GM18508 (cell line): ENCODE measurements around the gene WBP1L.
"Not testable (repeated sequence)": the region's sequence is repeated elsewhere in the genome, so short reads cannot be mapped to it uniquely, and the experiment has no call there.

Source experiments
- ATAC-seq: cut with Tn5 transposase; IDR thresholded peaks from one replicate; pipeline ENCODE4 v1.9.1; 2021; ENCODE audit warnings: moderate number of reproducible peaks; ENCODE audit not compliant: insufficient read depth, unreplicated experiment

The WBP1L gene

GRCh38 chr10:102801978-102802377, 58.2 kb downstream of the WBP1L start:
- no peak for ATAC-seq

DNA sequence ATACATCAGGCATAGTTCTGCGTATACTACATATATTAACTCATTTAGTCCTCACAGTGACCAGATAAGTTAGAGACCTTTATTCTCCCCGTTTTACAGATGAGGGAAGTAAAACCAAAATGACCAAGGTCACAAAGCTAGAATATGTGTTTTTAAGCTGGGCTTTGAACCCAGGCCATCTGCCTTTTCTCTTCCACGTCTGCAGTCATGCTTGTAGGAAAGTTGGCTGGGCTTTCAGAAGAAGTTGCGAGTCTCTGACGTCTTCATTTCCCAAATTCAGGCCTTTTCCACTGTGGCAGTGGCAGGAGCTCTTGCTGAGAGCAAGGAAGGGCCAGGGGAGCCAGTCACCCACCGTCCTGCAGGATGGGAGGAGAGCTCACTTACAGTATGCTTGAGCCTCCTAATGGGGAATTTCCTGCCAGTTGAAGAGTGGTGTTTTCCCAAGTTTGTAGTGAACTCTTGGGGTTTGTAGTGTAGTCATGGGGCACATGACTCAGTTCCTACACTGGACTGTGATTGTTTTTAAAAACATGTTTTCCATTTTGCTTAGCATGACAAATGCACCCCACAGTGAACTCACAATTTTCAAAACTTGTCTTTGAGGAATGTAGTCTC, 59.3 kb downstream of the WBP1L start:
- ATAC-seq = no peak

- ATAC-seq = no peak
Measured at GRCh38 chr10:102804382-102805055, 60.8 kb downstream of the WBP1L start.

DNA sequence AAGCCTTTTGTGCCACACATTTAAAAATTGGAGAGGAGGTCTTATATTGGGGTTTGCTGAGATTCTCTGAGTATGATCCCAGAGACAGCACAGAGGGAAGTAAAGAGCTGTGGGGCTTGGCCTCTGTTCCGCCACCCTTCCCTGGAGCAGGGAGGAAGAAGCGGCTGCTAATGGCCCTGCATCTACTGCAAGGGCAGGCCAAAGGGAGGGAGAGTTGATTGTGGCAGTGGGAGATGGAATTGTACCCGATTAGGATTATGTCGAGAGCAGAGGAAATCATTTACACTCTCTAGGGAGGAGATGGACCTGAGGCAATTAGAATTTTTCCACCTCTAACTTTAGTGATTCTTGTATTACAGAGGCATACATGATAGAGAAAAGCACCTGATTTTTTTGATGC, 64.6 kb downstream of the WBP1L start:
- no peak for ATAC-seq

DNA sequence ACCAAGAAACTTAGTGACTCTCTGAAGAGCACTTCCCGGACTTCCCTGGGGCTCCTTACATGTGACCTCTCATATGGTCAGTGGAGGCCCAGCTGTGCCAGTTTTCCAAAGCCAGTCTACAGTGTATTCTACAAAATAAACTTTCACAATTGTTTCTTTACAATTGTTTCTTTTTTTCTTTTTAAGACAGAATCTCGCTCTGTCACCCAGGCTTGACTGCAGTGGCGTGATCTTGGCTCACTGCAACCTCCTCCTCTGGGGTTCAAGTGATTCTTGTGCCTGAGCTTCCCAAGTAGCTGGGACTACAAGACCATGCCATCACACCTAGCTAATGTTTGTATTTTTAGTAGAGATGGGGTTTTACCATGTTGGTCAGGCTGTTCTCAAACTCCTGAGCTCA, 67.6 kb downstream of the WBP1L start:
- no peak for ATAC-seq

DNA sequence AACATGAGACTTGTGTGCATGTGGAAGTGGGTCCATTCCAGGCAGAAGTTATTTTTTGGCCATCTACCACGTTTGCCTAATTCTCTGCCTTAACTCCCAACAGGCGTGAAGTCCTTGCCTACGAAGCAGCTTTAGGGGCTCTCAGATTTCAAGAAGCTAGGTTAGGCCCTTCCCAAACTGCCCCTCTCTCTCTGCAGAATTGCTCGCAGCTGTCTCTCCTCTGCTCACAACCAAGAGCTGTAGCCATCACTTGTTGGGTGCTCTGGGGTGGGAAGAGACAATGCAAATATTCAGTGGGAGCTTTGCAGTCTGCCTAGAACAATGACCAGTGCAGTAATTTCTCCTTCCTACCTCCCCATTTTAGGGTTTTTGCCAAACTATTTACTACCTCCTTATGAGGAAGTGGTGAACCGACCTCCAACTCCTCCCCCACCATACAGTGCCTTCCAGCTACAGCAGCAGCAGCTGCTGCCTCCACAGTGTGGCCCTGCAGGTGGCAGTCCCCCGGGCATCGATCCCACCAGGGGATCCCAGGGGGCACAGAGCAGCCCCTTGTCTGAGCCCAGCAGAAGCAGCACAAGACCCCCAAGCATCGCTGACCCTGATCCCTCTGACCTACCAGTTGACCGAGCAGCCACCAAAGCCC, 68.6 kb downstream of the WBP1L start:
- no peak for ATAC-seq

GRCh38 chr10:102813017-102813541, 69.3 kb downstream of the WBP1L start:
- ATAC-seq = no peak

DNA sequence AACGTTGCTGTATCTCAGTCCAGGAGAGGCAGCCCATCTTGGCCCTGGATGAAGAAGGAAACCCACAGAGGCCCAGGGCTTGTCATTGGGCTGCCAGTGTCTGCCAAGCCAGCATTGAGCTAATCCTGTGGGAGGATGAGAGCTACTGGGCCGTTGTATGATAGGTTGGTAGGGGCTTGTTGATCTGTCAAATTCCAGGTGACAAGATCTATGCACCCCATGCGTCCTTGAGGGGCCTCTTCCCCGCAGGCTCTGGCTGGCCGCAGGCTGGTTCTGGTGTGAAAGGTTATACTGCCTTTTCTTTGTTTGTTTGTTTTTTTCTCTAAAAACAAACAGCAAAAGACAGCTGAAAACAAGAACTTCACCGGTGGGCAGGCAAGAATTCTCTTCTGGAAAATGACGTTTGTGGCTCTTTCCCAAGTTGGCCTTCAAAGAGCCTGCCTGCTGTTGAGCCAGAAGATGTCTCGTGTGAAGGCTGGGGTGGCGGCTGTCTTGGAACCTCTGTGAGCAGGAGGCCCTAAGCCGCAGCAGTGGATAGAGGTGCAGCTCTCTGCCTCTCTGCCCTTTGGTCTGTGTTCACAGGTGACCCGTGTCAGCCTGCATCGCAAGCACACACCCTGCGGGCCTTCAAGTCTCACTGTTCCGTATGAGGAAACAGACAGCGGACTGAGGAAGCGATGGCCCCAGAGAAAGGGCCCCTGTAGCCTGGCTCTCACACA, 70.1 kb downstream of the WBP1L start:
- no peak for ATAC-seq

- ATAC-seq = no peak
Measured at GRCh38 chr10:102814453-102814871, 70.7 kb downstream of the WBP1L start.

DNA sequence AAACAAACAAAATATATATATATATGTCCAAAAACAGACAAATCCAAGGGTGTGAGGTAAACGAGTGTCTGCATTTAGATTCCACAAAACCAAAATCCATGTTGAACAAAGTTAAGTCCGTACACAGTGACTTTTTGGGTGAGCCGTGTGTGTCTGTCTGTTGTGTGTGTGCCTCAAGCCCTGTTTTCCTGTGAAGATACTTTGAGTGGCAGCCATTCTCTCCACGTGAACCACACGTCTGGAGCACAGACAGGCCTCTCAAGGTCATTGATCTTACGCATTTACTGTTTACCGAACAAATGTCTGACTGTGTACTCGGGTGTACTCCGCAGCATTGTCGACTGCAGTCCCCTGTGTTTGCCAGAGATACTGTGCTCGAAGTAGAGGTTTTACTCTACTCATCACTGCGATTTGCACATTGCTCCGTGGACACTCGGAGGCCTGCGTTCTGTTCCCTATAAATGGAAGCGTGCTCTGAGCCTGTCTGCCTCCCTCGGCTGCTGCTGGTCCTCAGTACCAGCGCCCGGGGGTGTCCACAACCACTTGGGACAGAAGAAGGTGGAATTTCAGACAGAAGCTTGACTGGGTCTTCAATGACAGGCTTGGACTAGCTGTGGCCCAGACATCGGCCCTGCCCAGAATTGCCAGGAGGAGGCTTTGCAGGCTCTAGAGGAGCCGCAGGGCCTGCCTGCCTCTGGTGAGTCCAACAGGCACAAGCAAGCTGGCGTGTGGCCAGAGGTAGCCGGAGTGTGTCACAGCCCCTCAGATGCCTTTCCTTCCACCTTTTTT, 71.3 kb downstream of the WBP1L start:
- no peak for ATAC-seq

DNA sequence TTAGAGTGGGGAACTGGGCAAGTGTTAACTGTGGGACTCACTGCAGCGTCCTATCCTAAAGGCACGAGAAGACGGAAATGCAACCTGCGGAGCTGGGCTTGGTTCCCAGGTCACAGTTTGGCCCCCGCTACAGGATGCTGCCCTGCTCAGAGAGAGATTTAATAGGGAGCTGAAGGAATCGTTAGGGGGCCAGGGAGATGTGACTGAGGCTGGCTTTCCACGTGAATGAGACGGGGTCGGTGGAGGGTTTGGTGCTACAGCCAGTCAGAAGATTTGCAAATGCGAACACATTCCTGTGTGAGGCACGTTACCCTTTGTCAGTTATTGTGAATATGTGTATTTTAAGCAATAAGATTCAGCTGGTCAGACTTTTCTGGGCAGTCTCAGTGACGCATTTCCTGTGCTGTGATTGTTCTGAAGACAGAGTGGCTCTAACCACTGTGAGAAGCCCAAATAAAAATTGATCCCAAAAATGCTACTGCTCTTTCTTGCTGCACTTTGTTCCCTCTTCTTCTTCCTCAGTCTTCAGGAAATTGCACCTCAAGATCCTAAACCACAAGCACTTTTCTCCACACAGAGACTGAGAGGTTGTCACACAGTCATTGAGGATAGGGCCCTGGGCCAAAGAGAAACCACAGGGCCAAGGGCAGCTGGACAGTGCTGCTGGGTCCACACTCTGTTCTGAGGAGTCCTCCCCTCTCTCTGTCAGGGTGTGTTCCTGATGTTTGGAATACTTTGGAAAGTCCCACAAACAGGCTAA, 72.2 kb downstream of the WBP1L start:
- ATAC-seq = no peak

DNA sequence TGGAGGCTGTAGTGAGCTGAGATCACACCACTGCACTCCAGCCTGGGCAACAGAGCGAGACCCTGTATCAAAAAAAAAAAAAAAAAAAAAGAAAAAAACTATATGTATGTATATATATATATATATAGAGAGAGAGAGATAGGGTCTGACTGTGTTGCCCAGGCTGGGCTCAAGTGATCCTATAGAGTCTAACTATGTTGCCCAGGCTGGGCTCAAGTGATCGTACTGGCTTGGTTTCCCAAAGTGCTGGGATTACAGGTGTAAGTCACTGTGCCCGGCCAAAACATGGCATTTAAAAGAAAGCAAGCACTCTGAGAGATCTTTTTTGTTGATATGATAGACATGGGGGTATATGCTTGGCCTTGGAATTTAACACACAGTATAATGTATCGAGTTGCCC, 73.4 kb downstream of the WBP1L start:
- no peak for ATAC-seq

DNA sequence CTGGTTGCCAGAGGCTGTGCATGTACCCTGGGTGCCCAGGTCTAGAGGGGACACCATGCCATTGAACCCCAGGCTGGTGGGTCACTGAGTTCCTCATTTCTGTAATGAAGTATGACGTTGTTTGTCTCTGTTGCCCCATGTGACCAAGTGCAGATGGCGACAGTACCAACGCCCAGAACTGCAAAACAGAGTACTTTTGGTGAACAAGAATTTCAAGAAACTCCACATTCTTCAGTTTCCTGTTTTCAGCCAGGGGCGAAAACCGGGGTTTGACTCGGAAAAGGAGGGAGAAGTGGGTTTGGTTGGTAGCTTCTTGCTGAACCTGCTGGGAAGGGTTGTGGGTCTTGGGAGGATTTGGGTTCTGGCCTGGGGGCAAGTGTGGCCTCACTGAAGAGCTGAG, 75.3 kb downstream of the WBP1L start:
- ATAC-seq = no peak

GRCh38 chr10:102820008-102820407, 76.3 kb downstream of the WBP1L start:
- not testable (repeated sequence) for ATAC-seq

DNA sequence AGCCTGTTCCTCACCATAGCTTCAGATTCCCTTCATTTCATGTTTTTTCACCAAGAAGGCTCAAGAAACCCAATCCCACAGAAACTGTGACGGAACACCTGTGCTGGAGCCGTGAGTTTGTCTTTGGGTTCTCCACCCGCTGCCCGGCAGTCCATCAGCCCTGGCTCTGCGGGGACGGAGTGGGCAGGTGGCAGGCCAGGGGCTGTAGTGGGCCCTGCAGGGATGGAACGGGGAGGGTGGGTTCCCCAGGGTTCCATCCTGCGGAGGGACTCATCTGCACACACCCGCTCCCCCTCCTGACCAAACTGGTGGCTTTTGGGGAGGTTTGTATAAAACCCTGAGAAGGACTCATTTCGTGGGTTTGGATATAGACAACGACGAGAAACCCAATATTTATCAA, 78.5 kb downstream of the WBP1L start:
- ATAC-seq = no peak

GRCh38 chr10:102824664-102825063, 80.9 kb downstream of the WBP1L start:
- no peak for ATAC-seq

DNA sequence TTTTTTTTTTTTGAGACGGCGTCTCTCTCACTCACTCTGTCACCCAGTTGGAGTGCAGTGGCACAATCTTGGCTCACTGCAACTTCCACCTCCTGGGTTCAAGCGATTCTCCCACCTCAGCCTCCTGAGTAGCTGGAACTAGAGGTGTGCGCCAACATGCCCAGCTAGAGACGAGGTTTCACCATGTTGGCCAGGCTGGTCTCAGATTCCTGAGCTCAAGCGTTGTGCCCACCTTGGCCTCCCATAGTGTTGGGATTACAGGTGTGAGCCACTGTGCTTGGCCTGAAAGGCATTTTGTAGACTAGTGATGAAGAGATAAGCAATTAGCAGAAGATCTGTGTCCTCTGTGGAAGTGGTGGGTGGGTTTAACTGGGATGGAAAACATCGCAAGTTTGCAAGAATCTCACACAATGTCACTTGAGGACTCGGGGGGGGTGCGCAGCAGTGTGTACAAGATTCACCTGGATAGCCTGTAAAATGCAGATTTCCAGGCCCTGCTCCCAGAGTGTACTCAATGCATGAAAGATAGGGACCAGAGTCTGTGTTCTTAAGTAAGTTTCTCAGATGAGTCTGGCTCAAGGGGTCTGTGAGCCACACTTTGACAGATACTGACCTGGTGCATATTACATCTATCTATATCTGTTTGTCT, 82.5 kb downstream of the WBP1L start:
- no peak for ATAC-seq

GRCh38 chr10:102827597-102827975, 83.8 kb downstream of the WBP1L start:
- no peak for ATAC-seq
